ENCODE data around the gene SNRNP48. TPM values are rescaled to one million over a fixed set of nuclear protein-coding genes. Genes with fewer than 3 reads are reported as not detected.

The SNRNP48 gene
- total RNA-seq, 4 donors from 2014 or later: 11.2 to 28.8 (median 20.1) TPM

GRCh38 chr6:7628479-7628878, 38.5 kb downstream of the SNRNP48 start:
- intact Hi-C loops (cut with DNase I): no loop called here
- DNase-seq: no peak
- Histone ChIP-seq H3K27ac (no peak overlapping the region), H3K4me3 (replicated peaks in 1 of 3) (no peak overlapping the region), H3K27me3 (no peaks in the 10 kb centered on the region), H3K9me3 (no peaks in the 10 kb centered on the region), H3K4me1 (peaks cover 1 to 12% of the 10 kb centered on the region in 2 donors), H3K36me3 (no peaks in the 10 kb centered on the region)
- no peak for TF ChIP-seq POLR2A (IDR thresholded peaks at IDR 0.05)
- TF ChIP-seq, protein P1, sequence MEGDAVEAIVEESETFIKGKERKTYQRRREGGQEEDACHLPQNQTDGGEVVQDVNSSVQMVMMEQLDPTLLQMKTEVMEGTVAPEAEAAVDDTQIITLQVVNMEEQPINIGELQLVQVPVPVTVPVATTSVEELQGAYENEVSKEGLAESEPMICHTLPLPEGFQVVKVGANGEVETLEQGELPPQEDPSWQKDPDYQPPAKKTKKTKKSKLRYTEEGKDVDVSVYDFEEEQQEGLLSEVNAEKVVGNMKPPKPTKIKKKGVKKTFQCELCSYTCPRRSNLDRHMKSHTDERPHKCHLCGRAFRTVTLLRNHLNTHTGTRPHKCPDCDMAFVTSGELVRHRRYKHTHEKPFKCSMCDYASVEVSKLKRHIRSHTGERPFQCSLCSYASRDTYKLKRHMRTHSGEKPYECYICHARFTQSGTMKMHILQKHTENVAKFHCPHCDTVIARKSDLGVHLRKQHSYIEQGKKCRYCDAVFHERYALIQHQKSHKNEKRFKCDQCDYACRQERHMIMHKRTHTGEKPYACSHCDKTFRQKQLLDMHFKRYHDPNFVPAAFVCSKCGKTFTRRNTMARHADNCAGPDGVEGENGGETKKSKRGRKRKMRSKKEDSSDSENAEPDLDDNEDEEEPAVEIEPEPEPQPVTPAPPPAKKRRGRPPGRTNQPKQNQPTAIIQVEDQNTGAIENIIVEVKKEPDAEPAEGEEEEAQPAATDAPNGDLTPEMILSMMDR (IDR thresholded peaks at IDR 0.05): no peak
- WGBS, 2 donors: 84 to 87% methylated on average over 2 of the region's 2 CpGs

- 94 to 95% methylated on average over 11 of the region's 11 CpGs for WGBS, 2 donors
- H3K27me3 ChIP-seq: no peaks in the 10 kb centered on the region
- no peak overlapping the region for H3K27ac ChIP-seq
- no peak overlapping the region for H3K4me3 ChIP-seq (replicated peaks in 1 of 3)
- no peaks in the 10 kb centered on the region for H3K9me3 ChIP-seq
- TF ChIP-seq POLR2A (IDR thresholded peaks at IDR 0.05): no peak
- TF ChIP-seq, protein P1 (IDR thresholded peaks at IDR 0.05): no peak
- H3K4me1 ChIP-seq: peaks cover 6 to 16% of the 10 kb centered on the region in 2 donors
- no peak for DNase-seq
- no peaks in the 10 kb centered on the region for H3K36me3 ChIP-seq
- intact Hi-C loops (cut with DNase I): no loop called here
These were observed 38.9 kb downstream of the SNRNP48 start for GRCh38 chr6:7628909-7629308.

- Histone ChIP-seq H3K9me3 (no peaks in the 10 kb centered on the region), H3K27ac (no peak overlapping the region), H3K4me3 (replicated peaks in 1 of 3) (no peak overlapping the region), H3K27me3 (no peaks in the 10 kb centered on the region), H3K36me3 (no peaks in the 10 kb centered on the region), H3K4me1 (peaks cover 8 to 16% of the 10 kb centered on the region in 2 donors)
- WGBS, 2 donors: 55 to 76% methylated on average over 2 of the region's 2 CpGs
- TF ChIP-seq, protein P1 (IDR thresholded peaks at IDR 0.05): no peak
- no peak for TF ChIP-seq POLR2A (IDR thresholded peaks at IDR 0.05)
- intact Hi-C loops (cut with DNase I): no loop called here
- DNase-seq: no peak
These were observed 39.3 kb downstream of the SNRNP48 start for GRCh38 chr6:7629321-7629720.

GRCh38 chr6:7630792-7631191, 40.8 kb downstream of the SNRNP48 start:
- H3K27ac ChIP-seq: no peak overlapping the region
- no peaks in the 10 kb centered on the region for H3K27me3 ChIP-seq
- no peak overlapping the region for H3K4me3 ChIP-seq (replicated peaks in 1 of 3)
- DNase-seq: no peak
- peaks cover 8 to 16% of the 10 kb centered on the region in 2 donors for H3K4me1 ChIP-seq
- no peaks in the 10 kb centered on the region for H3K36me3 ChIP-seq
- WGBS, 2 donors: 85 to 92% methylated on average over 5 of the region's 5 CpGs
- TF ChIP-seq POLR2A (IDR thresholded peaks at IDR 0.05): no peak
- TF ChIP-seq, protein P1 (IDR thresholded peaks at IDR 0.05): no peak
- intact Hi-C loops (cut with DNase I): no loop called here
- no peaks in the 10 kb centered on the region for H3K9me3 ChIP-seq

DNA sequence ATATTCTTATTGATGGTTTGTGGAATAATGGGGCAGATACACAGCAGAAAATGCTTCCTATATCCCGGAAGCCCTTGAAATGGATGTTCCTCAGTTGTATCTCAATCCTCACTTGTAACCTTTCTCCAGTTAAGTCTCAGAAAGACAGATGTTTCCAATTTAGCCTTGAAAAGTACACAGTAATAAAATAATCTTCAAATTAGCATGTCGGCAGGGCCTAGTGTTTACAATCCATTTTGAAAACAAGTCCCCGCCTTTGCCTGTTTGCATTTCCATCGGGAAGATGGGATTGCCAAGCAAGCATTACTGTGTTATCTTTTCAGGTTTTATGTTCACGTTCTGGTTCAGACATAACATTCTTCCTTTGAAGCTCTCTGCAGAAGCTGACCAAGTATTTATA, 41.5 kb downstream of the SNRNP48 start:
- Histone ChIP-seq H3K4me3 (replicated peaks in 1 of 3) (no peak overlapping the region), H3K4me1 (peaks cover 8 to 16% of the 10 kb centered on the region in 2 donors), H3K36me3 (no peaks in the 10 kb centered on the region), H3K27me3 (no peaks in the 10 kb centered on the region), H3K9me3 (no peaks in the 10 kb centered on the region), H3K27ac (no peak overlapping the region)
- no peak for TF ChIP-seq POLR2A (IDR thresholded peaks at IDR 0.05)
- TF ChIP-seq, protein P1 (IDR thresholded peaks at IDR 0.05): no peak
- intact Hi-C loops (cut with DNase I): no loop called here
- no peak for DNase-seq
- WGBS, 2 donors: 76 to 78% methylated on average over 5 of the region's 5 CpGs

All from thyroid gland (tissue), 4 donors.